PC-3 (cell line): ENCODE measurements around the gene SMOC2.

Source experiments
- CTCF ChIP-seq: fragments of 300-600 bp; sonication (generic); conservative IDR thresholded peaks from 2 replicates; pipeline ENCODE4 v1.5.1; 2017; ENCODE audit warnings: antibody characterized with exemption, low read depth, mild to moderate bottlenecking, low read length
- EZH2 ChIP-seq: fragments of 300-600 bp; sonication (generic); IDR thresholded peaks from one replicate; pipeline ENCODE4 v1.6.1; 2017; ENCODE audit warnings: antibody characterized with exemption, mild to moderate bottlenecking, low read length; ENCODE audit not compliant: unreplicated experiment

GRCh38 chr6:168480481-168480880 lies 39.5 kb downstream of the SMOC2 start:
- TF ChIP-seq CTCF (no peak), EZH2 (no peak)
